GM12872 (cell line): ENCODE measurements around the gene MYG1.

Experiments
- CTCF ChIP-seq: IDR thresholded peaks from 3 replicates; pipeline ENCODE4 v1.5.1; 2011; ENCODE audit warnings: low read depth, mild to moderate bottlenecking, low read length, moderate library complexity; ENCODE audit not compliant: insufficient read depth

Gene MYG1

DNA sequence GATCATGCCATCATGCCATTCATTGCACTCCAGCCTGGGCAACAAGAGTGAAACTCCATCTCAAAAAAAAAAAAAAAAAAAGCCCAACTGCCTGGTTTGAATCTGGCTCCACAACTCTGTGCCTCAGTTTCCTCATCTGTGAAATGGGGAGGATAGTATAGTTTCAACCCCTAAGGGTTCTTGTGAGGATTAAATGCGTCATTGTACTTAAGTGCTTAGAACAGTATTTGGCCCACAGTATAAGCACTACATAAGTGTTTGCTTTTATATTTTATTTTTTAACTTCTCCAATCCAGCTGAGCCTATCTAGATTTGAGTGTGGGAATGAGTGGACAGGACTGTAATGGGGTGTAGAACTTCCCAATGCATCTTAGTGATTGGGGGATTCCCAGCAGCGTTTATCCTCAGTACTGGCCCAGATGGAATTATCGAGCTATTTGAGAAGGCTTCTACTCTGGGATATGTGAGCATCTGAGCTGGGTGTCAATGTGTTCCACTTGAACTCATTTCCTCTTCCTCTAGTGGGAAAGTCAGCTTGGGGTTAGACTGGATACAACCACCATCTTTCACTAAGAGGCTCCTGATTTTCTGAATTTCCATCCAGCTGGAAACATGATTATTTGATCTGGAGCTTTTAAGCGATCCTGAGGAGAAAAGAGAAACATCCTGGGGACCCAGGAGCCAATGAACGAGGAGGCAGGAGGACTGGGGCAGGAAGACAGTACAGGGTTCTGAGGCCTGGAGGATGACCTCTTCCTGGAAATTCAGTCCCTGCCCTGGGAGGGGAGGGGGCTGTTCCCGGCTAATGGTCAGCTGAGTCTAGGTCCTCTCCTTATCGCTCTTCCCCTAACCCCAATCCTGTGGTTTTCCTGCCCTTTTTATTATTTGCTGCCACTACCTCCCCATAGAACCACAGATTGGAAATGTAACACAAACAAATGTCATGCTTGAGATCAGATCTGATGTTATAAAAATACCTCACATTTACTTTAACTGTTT is 40.7 kb upstream of the MYG1 start:
- TF ChIP-seq CTCF = no peak

GRCh38 chr12:53259891-53260290 is 39.6 kb upstream of the MYG1 start:
- no peak for TF ChIP-seq CTCF

DNA sequence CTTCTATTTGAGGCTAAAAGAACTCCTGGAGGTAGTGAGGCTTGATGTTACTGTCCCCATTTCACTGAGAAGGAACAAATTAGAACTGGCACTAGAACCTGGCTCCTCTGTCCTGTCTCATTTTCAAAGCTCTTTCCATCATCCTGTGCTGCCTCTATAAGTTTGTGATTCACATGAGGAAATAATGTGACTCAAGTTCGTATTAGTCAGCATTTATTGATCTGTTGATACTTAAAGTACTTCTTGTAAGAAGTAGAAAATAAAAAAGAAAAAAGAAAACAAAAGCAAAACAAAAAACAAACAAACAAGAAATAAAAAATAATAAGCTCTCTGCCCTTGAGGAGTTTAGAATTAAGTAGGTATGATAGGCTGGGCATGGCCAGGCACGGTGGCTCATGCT is 33.7 kb upstream of the MYG1 start:
- no peak for TF ChIP-seq CTCF

GRCh38 chr12:53267306-53267998 is 32.0 kb upstream of the MYG1 start:
- no peak for TF ChIP-seq CTCF

DNA sequence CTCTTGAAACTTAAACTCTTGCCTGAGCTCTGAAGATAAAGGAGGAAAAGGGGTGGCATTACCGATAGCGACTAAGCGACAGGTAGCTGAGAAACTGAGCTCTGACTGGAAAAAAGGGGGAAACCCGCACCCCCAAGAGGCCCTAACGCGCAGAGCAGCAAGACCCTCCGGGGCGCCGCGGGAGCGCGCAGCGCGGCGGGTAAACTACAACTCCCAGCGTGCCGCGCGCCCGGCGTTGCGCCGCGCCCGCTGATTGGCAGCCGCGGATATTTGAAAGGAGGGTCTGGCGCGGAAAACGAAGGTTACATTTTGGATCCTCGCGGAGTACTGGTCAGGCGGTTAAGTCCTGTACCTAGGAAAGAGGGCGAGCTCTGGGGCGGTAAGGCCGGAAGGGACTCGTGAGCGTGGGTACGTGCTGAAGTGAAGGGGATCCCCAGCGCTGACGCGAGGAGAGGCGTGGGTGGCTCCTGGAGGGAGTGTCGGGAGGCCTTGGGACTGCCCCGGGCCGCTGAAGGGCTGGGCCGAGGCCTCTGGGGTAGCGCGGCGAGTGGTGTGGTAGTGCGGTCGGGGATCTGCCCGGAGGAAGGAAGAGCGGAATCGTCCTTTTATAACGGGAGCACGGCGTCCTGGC is 31.4 kb upstream of the MYG1 start, which contains the start of gene ESPL1:
Gene ESPL1, plus strand, starts transcription at position 301 of the 631 bp plus-strand sequence. CDS start 468 bp downstream, outside the sequence.
- TF ChIP-seq CTCF = peak; percentile 63

GRCh38 chr12:53268630-53269562 is 30.6 kb upstream of the MYG1 start:
- TF ChIP-seq CTCF = no peak
